Right lobe of liver (tissue), 4 donors: ENCODE data around the gene SRSF7.
A peak's percentile ranks its signal among the peaks of the same experiment; 100 is the strongest.

Experiments used
- POLR2A ChIP-seq: fragments of 450-650 bp; IDR thresholded peaks from one replicate; pipeline ENCODE4 v1.6.1; 2017; ENCODE audit warnings: antibody characterized with exemption, mild to moderate bottlenecking
- TF ChIP-seq, protein P1 (sequence below), 4 donors: fragments of 200-600 bp in 3 of 4; fragments of 450-650 bp in 1 of 4; IDR thresholded peaks; one replicate each; pipeline versions ENCODE4 v1.5.1 to v1.8.0; 2016 to 2022; ENCODE audit warnings: antibody characterized with exemption in 4 of 4, mild to moderate bottlenecking in 2 of 4
- donor health status: DM: no; HTN: no; CAD: no.
- donor health status: DM: no; HTN: no; CAD: no.
- donor health status: DM: no; HTN: yes; CAD: no.

DNA sequence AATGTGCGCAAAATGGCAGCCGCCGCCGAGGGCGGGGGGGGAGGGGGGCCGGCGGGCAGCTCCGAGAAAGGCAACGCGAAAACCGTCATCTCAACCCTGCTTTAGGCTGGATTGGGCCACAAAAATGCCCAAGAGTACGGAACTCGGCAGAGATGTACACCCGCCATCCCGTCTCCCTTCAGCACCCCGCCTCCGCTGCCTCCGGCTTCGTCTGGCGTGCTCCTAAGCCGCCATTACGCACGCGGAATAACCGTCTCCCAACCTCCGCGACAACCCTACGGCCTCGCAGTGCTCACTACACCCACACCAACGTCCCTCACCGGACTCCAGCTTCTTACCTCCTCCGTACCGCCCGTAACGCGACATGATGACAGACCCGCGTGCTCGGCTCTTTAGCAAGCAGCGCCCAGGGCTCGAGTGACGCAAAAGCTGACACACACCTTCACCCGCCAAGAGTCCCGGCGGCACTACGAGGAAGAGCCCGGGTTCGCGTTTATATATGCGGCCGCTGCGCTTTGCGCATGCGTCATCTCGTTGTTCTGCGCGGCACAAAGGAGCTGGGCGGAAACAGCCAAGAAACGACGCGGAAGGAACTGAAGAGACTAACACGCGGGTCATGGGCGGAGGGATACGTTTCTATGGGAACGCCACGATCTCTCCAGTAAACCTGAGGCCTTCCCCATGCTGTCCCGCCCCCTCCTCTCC, at the start of gene SRSF7:
- TF ChIP-seq, protein P1, sequence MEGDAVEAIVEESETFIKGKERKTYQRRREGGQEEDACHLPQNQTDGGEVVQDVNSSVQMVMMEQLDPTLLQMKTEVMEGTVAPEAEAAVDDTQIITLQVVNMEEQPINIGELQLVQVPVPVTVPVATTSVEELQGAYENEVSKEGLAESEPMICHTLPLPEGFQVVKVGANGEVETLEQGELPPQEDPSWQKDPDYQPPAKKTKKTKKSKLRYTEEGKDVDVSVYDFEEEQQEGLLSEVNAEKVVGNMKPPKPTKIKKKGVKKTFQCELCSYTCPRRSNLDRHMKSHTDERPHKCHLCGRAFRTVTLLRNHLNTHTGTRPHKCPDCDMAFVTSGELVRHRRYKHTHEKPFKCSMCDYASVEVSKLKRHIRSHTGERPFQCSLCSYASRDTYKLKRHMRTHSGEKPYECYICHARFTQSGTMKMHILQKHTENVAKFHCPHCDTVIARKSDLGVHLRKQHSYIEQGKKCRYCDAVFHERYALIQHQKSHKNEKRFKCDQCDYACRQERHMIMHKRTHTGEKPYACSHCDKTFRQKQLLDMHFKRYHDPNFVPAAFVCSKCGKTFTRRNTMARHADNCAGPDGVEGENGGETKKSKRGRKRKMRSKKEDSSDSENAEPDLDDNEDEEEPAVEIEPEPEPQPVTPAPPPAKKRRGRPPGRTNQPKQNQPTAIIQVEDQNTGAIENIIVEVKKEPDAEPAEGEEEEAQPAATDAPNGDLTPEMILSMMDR (IDR thresholded peaks at IDR 0.05) = no peak
- TF ChIP-seq POLR2A = peak; percentile 100
